WTC11 (cell line): ENCODE results near the gene RGS13. TPM values are rescaled to one million over a fixed set of nuclear protein-coding genes. Genes with fewer than 3 reads are reported as not detected.

ENCODE experiments used
- ATAC-seq: fragments of 200-7000 bp; cut with Tn5 transposase; 2 replicates; pipeline ENCODE4 v1.10.0; 2021; ENCODE audit warnings: mild to moderate bottlenecking, moderate library complexity
- CTCF ChIA-PET: fragments of 300-600 bp; sonication (Branson Sonifier 250); formaldehyde crosslinking; loops from one replicate; lab custom pipeline; 2021; ENCODE audit warnings: antibody characterized with exemption; lab: Charles Lee
- POLR2A ChIA-PET: fragments of 350-600 bp; sonication (Branson Sonifier 250); formaldehyde crosslinking; loops from one replicate; lab custom pipeline; 2021; ENCODE audit warnings: antibody characterized with exemption; lab: Charles Lee
- DNase-seq: peaks from one replicate; pipeline ENCODE4 v3.0.0; 2021; ENCODE audit warnings: low spot score
- H3K27ac Mint-ChIP-seq: 2 replicates; pipeline ENCODE4 v1.8.0; 2021; ENCODE audit warnings: mixed read lengths
- H3K27me3 Mint-ChIP-seq: 2 replicates; pipeline ENCODE4 v1.8.0; 2021; ENCODE audit warnings: low read depth, mild to moderate bottlenecking, moderate library complexity, mixed read lengths
- H3K36me3 Mint-ChIP-seq: 2 replicates; pipeline ENCODE4 v1.8.0; 2021; ENCODE audit warnings: mixed read lengths
- H3K4me1 Mint-ChIP-seq: 2 replicates; pipeline ENCODE4 v1.8.0; 2022; ENCODE audit warnings: mixed read lengths
- H3K4me3 Mint-ChIP-seq: 2 replicates; pipeline ENCODE4 v1.8.0; 2021; ENCODE audit warnings: mild to moderate bottlenecking, moderate library complexity, mixed read lengths
- H3K9me3 Mint-ChIP-seq: 2 replicates; pipeline ENCODE4 v1.8.0; 2021; ENCODE audit warnings: mixed read lengths
- E2F1 ChIP-seq: sonication (generic); formaldehyde crosslinking; IDR thresholded peaks from 2 replicates; pipeline ENCODE4 v1.8.0; 2022; ENCODE audit warnings: mild to moderate bottlenecking, missing genetic modification reagents
- EMX1 ChIP-seq: fragments of 250-450 bp; sonication (Bioruptor Pico); IDR thresholded peaks from 2 replicates; pipeline ENCODE4 v1.8.0; 2021; ENCODE audit warnings: mild to moderate bottlenecking
- ETV6 ChIP-seq: sonication (generic); formaldehyde crosslinking; IDR thresholded peaks from 2 replicates; pipeline ENCODE4 v1.8.1; 2022; ENCODE audit warnings: mild to moderate bottlenecking, missing genetic modification reagents
- IRF2 ChIP-seq: sonication (generic); formaldehyde crosslinking; IDR thresholded peaks from 2 replicates; pipeline ENCODE4 v1.8.0; 2022; ENCODE audit warnings: low read depth, missing genetic modification reagents, borderline replicate concordance
- KAT7 ChIP-seq: sonication (generic); formaldehyde crosslinking; IDR thresholded peaks from 2 replicates; pipeline ENCODE4 v1.8.1; 2023; ENCODE audit warnings: missing genetic modification reagents, mild to moderate bottlenecking, borderline replicate concordance
- NFATC4 ChIP-seq: fragments of 250-450 bp; sonication (Bioruptor Pico); IDR thresholded peaks from 2 replicates; pipeline ENCODE4 v1.9.0; 2021; ENCODE audit warnings: mild to moderate bottlenecking
- NFE2L1 ChIP-seq: sonication (generic); formaldehyde crosslinking; IDR thresholded peaks from 2 replicates; pipeline ENCODE4 v1.8.1; 2023; ENCODE audit warnings: missing genetic modification reagents
- RELA ChIP-seq: sonication (generic); formaldehyde crosslinking; IDR thresholded peaks from 2 replicates; pipeline ENCODE4 v1.8.1; 2022; ENCODE audit warnings: missing genetic modification reagents, mild to moderate bottlenecking, borderline replicate concordance
- SOX15 ChIP-seq: fragments of 250-450 bp; sonication (Bioruptor Pico); IDR thresholded peaks from 2 replicates; pipeline ENCODE4 v1.9.0; 2021; ENCODE audit warnings: mild to moderate bottlenecking
- SP1 ChIP-seq: sonication (generic); formaldehyde crosslinking; conservative IDR thresholded peaks from 2 replicates; pipeline ENCODE4 v1.8.1; 2022; ENCODE audit warnings: missing genetic modification reagents
- STAT6 ChIP-seq: sonication (generic); formaldehyde crosslinking; conservative IDR thresholded peaks from 2 replicates; pipeline ENCODE4 v1.8.1; 2023; ENCODE audit warnings: mild to moderate bottlenecking, low read depth, missing genetic modification reagents, moderate library complexity
- TP53 ChIP-seq: sonication (generic); formaldehyde crosslinking; IDR thresholded peaks from 2 replicates; pipeline ENCODE4 v1.8.1; 2023; ENCODE audit warnings: mild to moderate bottlenecking, missing genetic modification reagents
- USF2 ChIP-seq: sonication (generic); formaldehyde crosslinking; IDR thresholded peaks from 2 replicates; pipeline ENCODE4 v1.8.1; 2023; ENCODE audit warnings: mild to moderate bottlenecking, missing genetic modification reagents, moderate library complexity
- ZNF138 ChIP-seq: sonication (generic); formaldehyde crosslinking; conservative IDR thresholded peaks from 2 replicates; pipeline ENCODE4 v1.8.1; 2022; ENCODE audit warnings: mild to moderate bottlenecking, moderate library complexity, missing genetic modification reagents
- ZNF281 ChIP-seq: sonication (generic); formaldehyde crosslinking; IDR thresholded peaks from 2 replicates; pipeline ENCODE4 v1.8.0; 2023; ENCODE audit warnings: mild to moderate bottlenecking, missing genetic modification reagents
- ZNF416 ChIP-seq: fragments of 250-450 bp; sonication (Bioruptor Pico); IDR thresholded peaks from 2 replicates; pipeline ENCODE4 v1.9.0; 2021; ENCODE audit warnings: mild to moderate bottlenecking, inconsistent platforms
- total RNA-seq: library from RNA; stranded (reverse); gene quantifications from 3 replicates; pipeline ENCODE4 v1.2.3, GENCODE V29; 2021

Gene RGS13
- total RNA-seq, 1 experiment from 2014 or later, result not detected

- TF ChIP-seq TP53 (CRISPR knock-in tag), result no peak
- TF ChIP-seq, all 79 proteins: peak for 0
Measured at GRCh38 chr1:192630521-192631287, 5.2 kb upstream of the RGS13 start (continued).

- CTCF ChIA-PET, result no interaction called here
- no peak overlapping the region for H3K4me3 Mint-ChIP-seq
Measured at GRCh38 chr1:192631749-192632148, 4.2 kb upstream of the RGS13 start.

GRCh38 chr1:192632188-192632587, 3.8 kb upstream of the RGS13 start:
- Mint-ChIP-seq H3K9me3 (no peaks in the 10 kb centered on the region), H3K36me3 (no peaks in the 10 kb centered on the region), H3K4me3 (no peak overlapping the region), H3K27me3 (no peaks in the 10 kb centered on the region), H3K27ac (no peak overlapping the region), H3K4me1 (peaks cover 13% of the 10 kb centered on the region)
- TF ChIP-seq ZNF416 (CRISPR knock-in tag) (no peak), SOX15 (CRISPR knock-in tag) (no peak), IRF2 (CRISPR knock-in tag) (no peak), EMX1 (CRISPR knock-in tag) (no peak), USF2 (no peak), STAT6 (CRISPR knock-in tag) (no peak), KAT7 (CRISPR knock-in tag) (no peak)
- ATAC-seq, result no peak
- no peak for DNase-seq
- POLR2A ChIA-PET, result no interaction called here
- CTCF ChIA-PET, result no interaction called here

More at GRCh38 chr1:192631749-192632148, 4.2 kb upstream of the RGS13 start:
- H3K9me3 Mint-ChIP-seq, result no peaks in the 10 kb centered on the region
- POLR2A ChIA-PET, result no interaction called here
- H3K27me3 Mint-ChIP-seq, result no peaks in the 10 kb centered on the region
- TF ChIP-seq NFATC4 (CRISPR knock-in tag), result no peak
- TF ChIP-seq NFE2L1 (CRISPR knock-in tag), result no peak
- TF ChIP-seq E2F1 (CRISPR knock-in tag), result no peak
- no peak for TF ChIP-seq ZNF138
- TF ChIP-seq ZNF281, result no peak
- TF ChIP-seq SP1 (CRISPR knock-in tag), result no peak
- no peak for TF ChIP-seq ETV6 (CRISPR knock-in tag)
- no peak for TF ChIP-seq RELA (CRISPR knock-in tag)
- TF ChIP-seq ZNF416 (CRISPR knock-in tag), result no peak
- no peak overlapping the region for H3K27ac Mint-ChIP-seq
- DNase-seq (no peak), ATAC-seq (no peak)
- peaks cover 13% of the 10 kb centered on the region for H3K4me1 Mint-ChIP-seq
- no peaks in the 10 kb centered on the region for H3K36me3 Mint-ChIP-seq
